Measurements from ENCODE around the gene TRIM26.

DNA sequence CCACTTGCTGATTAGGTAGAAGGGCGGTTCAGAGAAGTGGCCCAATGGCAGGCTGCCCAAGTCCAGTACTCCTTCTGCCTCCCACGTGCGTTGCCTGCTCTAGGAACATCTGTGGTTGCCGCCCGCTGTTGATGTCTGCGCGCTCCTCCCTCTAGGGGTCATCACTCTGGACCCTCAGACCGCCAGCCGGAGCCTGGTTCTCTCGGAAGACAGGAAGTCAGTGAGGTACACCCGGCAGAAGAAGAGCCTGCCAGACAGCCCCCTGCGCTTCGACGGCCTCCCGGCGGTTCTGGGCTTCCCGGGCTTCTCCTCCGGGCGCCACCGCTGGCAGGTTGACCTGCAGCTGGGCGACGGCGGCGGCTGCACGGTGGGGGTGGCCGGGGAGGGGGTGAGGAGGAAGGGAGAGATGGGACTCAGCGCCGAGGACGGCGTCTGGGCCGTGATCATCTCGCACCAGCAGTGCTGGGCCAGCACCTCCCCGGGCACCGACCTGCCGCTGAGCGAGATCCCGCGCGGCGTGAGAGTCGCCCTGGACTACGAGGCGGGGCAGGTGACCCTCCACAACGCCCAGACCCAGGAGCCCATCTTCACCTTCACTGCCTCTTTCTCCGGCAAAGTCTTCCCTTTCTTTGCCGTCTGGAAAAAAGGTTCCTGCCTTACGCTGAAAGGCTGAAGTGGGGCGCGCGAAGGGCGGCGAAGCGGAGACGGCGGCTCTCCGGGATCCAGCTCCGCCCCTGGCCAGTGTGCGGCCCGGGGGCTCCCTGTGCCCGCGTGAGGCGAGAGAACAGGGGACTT, 41.3 kb downstream of the TRIM26 start:
- TF ChIP-seq CTCF (IDR thresholded peaks at IDR 0.05) (no peak), POLR2A (IDR thresholded peaks at IDR 0.05) (no peak)
